WERI-Rb-1 (cell line): ENCODE data around the gene HACD4.

Experiments used
- DNase-seq: peaks from one replicate; pipeline ENCODE4 v3.0.0-alpha.2; 2020
- H3K27ac ChIP-seq: fragments of 250-450 bp; sonication (Bioruptor Pico); 2 replicates; pipeline ENCODE4 v1.5.1; 2020; ENCODE audit warnings: mild to moderate bottlenecking, moderate library complexity
- H3K27me3 ChIP-seq: fragments of 250-450 bp; sonication (Bioruptor Pico); 2 replicates; pipeline ENCODE4 v1.5.1; 2021; ENCODE audit warnings: mild to moderate bottlenecking, low read depth, moderate library complexity; ENCODE audit not compliant: insufficient read depth, severe bottlenecking
- H3K36me3 ChIP-seq: fragments of 250-450 bp; sonication (Bioruptor Pico); 2 replicates; pipeline ENCODE4 v1.5.1; 2020; ENCODE audit warnings: mild to moderate bottlenecking, moderate library complexity
- H3K4me3 ChIP-seq: 2 replicates; pipeline ENCODE4 v1.5.1; 2011; ENCODE audit warnings: low read depth, mild to moderate bottlenecking, control low read depth, low read length
- H3K9me3 ChIP-seq: fragments of 250-450 bp; sonication (Bioruptor Pico); 2 replicates; pipeline ENCODE4 v1.5.1; 2021; ENCODE audit warnings: mild to moderate bottlenecking, moderate library complexity; ENCODE audit not compliant: severe bottlenecking
- TF ChIP-seq, protein P1 (sequence below): IDR thresholded peaks from 2 replicates; pipeline ENCODE4 v1.5.1; 2011; ENCODE audit warnings: low read depth, mild to moderate bottlenecking, control low read depth, inconsistent platforms, low read length

Gene HACD4

DNA sequence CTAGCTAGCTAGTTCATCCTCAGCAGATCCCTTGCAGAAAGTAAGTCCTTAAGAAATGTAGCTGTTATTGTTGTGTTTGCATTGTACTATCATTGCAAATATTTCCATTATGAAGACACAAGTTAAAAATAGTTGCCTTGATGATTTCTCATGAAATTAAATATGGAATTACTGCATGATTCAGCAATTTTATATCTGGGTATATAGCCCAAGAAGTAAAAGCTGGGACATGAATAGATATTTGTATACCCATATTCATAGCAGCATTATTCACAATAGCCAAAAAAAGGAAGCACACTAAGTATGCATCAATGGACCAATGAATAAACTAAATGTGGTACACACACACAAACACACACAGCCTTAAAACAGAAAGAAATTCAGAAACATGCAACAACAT, 39.5 kb upstream of the HACD4 start:
- Histone ChIP-seq H3K36me3 (no peaks in the 10 kb centered on the region), H3K27me3 (no peaks in the 10 kb centered on the region), H3K27ac (no peak overlapping the region), H3K9me3 (no peaks in the 10 kb centered on the region), H3K4me3 (no peak overlapping the region)
- TF ChIP-seq, protein P1, sequence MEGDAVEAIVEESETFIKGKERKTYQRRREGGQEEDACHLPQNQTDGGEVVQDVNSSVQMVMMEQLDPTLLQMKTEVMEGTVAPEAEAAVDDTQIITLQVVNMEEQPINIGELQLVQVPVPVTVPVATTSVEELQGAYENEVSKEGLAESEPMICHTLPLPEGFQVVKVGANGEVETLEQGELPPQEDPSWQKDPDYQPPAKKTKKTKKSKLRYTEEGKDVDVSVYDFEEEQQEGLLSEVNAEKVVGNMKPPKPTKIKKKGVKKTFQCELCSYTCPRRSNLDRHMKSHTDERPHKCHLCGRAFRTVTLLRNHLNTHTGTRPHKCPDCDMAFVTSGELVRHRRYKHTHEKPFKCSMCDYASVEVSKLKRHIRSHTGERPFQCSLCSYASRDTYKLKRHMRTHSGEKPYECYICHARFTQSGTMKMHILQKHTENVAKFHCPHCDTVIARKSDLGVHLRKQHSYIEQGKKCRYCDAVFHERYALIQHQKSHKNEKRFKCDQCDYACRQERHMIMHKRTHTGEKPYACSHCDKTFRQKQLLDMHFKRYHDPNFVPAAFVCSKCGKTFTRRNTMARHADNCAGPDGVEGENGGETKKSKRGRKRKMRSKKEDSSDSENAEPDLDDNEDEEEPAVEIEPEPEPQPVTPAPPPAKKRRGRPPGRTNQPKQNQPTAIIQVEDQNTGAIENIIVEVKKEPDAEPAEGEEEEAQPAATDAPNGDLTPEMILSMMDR = no peak
- DNase-seq = no peak

DNA sequence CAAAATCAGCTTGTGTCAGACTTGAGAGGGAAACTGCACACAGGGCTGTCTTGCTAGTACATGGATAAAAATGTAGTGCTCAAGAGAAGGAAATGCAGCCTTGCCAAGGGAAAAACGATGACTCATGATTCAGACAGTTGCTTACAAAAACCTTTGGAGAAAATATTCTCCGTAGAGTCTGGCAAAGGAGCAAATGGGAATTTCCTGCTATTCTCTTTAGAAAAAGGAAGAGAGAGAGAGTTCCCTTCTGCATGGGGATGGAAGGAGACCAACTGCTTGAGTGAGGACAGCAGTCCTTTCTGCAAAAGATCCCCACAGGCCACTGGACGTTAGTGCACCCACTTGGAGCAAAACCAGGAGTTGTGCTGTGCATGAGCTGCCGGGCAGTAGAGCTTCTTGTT, 38.7 kb upstream of the HACD4 start:
- TF ChIP-seq, protein P1 = peak; percentile 16; the same call in 1 of the 2 replicates
- Histone ChIP-seq H3K9me3 (no peaks in the 10 kb centered on the region), H3K36me3 (no peaks in the 10 kb centered on the region), H3K4me3 (no peak overlapping the region), H3K27me3 (no peaks in the 10 kb centered on the region), H3K27ac (no peak overlapping the region)
- no peak for DNase-seq

DNA sequence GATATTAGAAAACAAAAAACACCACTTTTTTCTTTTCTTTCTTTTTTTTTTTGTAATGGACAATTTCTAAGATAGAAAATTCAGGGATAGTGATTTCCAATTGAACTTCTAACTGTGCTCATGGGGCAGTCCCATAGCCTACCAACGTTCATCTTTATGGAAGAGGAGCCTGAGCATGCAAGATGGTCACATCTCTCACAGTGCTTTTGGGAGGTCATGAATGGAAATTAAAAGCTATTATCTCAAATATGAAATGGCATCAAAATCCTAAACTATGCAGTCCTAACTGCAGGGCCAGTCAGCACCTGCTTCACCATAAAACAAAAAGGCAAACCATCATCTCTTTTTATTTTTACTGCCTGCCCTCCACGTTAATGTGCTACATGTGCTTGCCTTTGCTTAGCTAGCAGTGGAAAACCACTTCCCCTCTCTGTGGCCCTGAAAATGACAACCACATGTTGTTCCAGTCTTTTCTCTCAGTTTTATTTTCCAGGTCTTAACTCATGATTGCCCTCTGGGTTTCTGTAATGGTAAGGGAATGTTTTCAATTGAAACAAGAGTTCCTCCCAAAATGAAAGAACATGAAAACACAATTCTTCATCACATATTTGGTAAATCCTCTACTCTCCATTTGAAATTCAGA, 29.6 kb upstream of the HACD4 start:
- Histone ChIP-seq H3K27ac (no peak overlapping the region), H3K9me3 (no peaks in the 10 kb centered on the region), H3K4me3 (no peak overlapping the region), H3K27me3 (no peaks in the 10 kb centered on the region), H3K36me3 (no peaks in the 10 kb centered on the region)
- DNase-seq = no peak
- TF ChIP-seq, protein P1 = no peak

DNA sequence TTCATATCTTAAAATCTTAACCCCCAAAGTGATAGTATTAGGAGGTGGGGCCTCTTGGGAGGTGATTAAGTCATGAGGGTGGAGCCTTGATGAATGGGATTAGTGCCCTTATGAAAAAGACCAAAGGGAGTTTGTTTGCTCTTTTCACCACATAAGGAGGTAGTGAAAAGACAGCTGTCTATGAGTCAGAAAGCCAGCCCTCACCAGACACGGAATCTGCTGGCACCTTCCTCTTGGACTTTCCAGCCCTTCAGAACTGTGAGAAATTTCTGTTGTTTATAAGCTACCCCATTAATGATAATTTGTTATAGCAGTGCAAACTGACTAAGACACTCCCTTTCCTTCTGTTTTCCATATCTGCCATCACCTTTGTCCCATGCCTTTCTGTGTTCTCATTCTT, 25.5 kb upstream of the HACD4 start:
- Histone ChIP-seq H3K4me3 (no peak overlapping the region), H3K9me3 (no peaks in the 10 kb centered on the region), H3K27ac (no peak overlapping the region), H3K36me3 (no peaks in the 10 kb centered on the region), H3K27me3 (no peaks in the 10 kb centered on the region)
- TF ChIP-seq, protein P1 = no peak
- no peak for DNase-seq

DNA sequence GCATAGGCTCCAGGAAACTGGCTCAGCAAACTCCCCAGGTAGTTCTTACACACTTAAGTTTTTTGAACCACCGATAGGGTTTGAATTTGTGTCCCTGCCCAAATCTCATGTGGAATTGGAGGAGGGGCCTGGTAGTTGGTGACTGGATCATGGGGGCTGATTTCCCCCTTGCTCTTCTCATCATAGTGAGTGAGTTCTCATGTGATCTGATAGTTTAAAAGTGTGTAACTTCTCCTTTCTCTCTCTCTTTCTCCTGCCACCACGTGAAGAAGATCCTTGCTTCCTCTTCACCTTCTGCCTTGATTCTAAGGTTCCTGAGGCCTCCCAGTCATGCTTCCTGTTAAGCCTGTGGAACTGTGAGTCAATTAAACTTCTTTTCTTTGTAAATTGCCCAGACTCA, 22.4 kb upstream of the HACD4 start:
- Histone ChIP-seq H3K27me3 (no peaks in the 10 kb centered on the region), H3K36me3 (no peaks in the 10 kb centered on the region), H3K4me3 (no peak overlapping the region), H3K9me3 (no peaks in the 10 kb centered on the region), H3K27ac (no peak overlapping the region)
- TF ChIP-seq, protein P1 = no peak
- no peak for DNase-seq

DNA sequence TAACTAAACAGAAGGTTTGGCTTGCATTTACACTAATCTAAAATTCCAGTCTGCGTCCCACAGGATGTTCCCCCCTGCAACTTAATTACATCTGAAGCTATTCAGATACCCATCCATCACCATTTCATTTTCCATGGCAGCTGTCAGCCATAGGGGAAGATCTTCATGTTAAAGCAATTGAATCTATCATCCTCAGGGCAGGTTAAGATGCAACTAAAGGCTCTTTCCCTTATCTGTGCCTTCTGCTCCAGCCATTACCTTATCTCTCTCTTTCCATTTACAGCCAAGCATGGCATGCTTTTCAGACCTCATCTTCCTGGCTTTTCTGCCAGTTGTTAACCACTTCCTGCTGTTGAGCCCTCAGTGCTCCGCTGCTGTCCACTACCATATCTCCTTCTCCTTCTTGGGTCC, 15.8 kb upstream of the HACD4 start:
- Histone ChIP-seq H3K36me3 (no peaks in the 10 kb centered on the region), H3K4me3 (no peak overlapping the region), H3K27ac (no peak overlapping the region), H3K27me3 (no peaks in the 10 kb centered on the region), H3K9me3 (no peaks in the 10 kb centered on the region)
- TF ChIP-seq, protein P1 = no peak
- no peak for DNase-seq
